HG03103 (cell line): Measurements from ENCODE around the gene CDK14.
"Not testable (repeated sequence)": the region's sequence is repeated elsewhere in the genome, so short reads cannot be mapped to it uniquely, and the experiment has no call there.

Source experiments
- ATAC-seq: cut with Tn5 transposase; IDR thresholded peaks from one replicate; pipeline ENCODE4 v1.9.1; 2021; ENCODE audit warnings: low read depth; ENCODE audit not compliant: unreplicated experiment

The CDK14 gene

GRCh38 chr7:90775383-90775965, 179.4 kb downstream of the CDK14 start:
- no peak for ATAC-seq

- ATAC-seq, result peak; percentile 86
Measured at GRCh38 chr7:90777041-90777440, 180.9 kb downstream of the CDK14 start.

- ATAC-seq, result peak; percentile 31
Measured at GRCh38 chr7:90777465-90777864, 181.3 kb downstream of the CDK14 start.

- no peak for ATAC-seq
Measured at GRCh38 chr7:90777886-90778285, 181.8 kb downstream of the CDK14 start.

GRCh38 chr7:90788052-90788451, 191.9 kb downstream of the CDK14 start:
- no peak for ATAC-seq

- ATAC-seq, result no peak
Measured at GRCh38 chr7:90789736-90790306, 193.7 kb downstream of the CDK14 start.

GRCh38 chr7:90791596-90791995, 195.5 kb downstream of the CDK14 start:
- no peak for ATAC-seq

- no peak for ATAC-seq
Measured at GRCh38 chr7:90792301-90792700, 196.2 kb downstream of the CDK14 start.

GRCh38 chr7:90794234-90794633, 198.1 kb downstream of the CDK14 start:
- ATAC-seq, result not testable (repeated sequence)

GRCh38 chr7:90797596-90797995, 201.5 kb downstream of the CDK14 start:
- no peak for ATAC-seq

GRCh38 chr7:90804370-90804769, 208.2 kb downstream of the CDK14 start:
- ATAC-seq, result no peak

- not testable (repeated sequence) for ATAC-seq
Measured at GRCh38 chr7:90815552-90815951, 219.4 kb downstream of the CDK14 start.

- ATAC-seq, result peak; percentile 100
Measured at GRCh38 chr7:90816511-90817142, 220.5 kb downstream of the CDK14 start.

- no peak for ATAC-seq
Measured at GRCh38 chr7:90817151-90817550, 221.0 kb downstream of the CDK14 start.

GRCh38 chr7:90817846-90818245, 221.7 kb downstream of the CDK14 start:
- ATAC-seq, result no peak

- no peak for ATAC-seq
Measured at GRCh38 chr7:90818341-90818740, 222.2 kb downstream of the CDK14 start.

- no peak for ATAC-seq
Measured at GRCh38 chr7:90821961-90822620, 226.0 kb downstream of the CDK14 start.

- no peak for ATAC-seq
Measured at GRCh38 chr7:90824386-90825307, 228.5 kb downstream of the CDK14 start.

- ATAC-seq, result no peak
Measured at GRCh38 chr7:90825779-90826178, 229.7 kb downstream of the CDK14 start.

GRCh38 chr7:90828601-90829000, 232.5 kb downstream of the CDK14 start:
- ATAC-seq, result no peak

GRCh38 chr7:90830308-90830707, 234.2 kb downstream of the CDK14 start:
- no peak for ATAC-seq
